ENCODE results near the gene CAMKMT. TPM values are rescaled to one million over a fixed set of nuclear protein-coding genes. Genes with fewer than 3 reads are reported as not detected.

The CAMKMT gene
- total RNA-seq, 4 donors from 2014 or later: 2.9 to 18.8 (median 11.2) TPM

DNA sequence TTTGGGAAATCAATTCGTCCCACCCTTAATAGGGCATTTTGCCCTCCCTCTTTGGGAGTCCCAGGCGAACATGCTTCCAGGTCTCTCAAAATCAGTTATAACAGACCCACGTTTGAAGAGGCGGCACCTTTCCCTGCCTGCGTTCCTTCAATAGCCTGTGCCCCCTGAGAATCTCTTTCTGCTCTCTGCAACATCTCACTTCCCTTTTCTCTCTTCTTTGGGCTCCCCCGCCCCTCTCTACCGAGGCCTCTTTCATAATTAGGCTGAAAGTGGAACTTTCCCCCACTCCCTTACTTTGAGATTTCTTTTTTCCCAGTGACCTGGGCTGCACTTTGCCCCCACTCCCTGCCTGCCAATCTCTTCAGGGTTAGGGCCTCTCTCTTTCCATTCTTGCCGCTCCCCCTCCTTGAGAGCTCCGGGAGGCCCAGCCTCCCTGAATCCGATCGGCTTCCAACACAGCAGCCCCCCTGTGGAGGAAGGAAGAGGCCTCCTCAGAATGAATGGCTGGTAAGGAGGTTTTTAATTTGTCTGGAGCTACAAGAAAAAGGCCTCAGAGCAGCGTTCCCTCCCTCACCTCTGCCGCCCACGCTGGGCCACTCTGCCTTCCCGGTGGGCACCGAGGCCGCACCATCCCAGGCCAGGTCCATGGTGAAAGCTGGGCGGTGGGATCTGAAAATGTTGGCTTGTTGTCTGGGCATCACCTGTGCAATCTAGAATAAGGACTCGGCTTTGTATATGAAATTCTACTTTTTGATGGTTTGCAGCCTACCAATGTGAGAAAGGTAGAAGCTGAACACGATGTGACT is 417.1 kb downstream of the CAMKMT start:
- H3K27ac ChIP-seq: no peak overlapping the region
- no peak for TF ChIP-seq POLR2A (IDR thresholded peaks at IDR 0.05)
- TF ChIP-seq, protein P1, sequence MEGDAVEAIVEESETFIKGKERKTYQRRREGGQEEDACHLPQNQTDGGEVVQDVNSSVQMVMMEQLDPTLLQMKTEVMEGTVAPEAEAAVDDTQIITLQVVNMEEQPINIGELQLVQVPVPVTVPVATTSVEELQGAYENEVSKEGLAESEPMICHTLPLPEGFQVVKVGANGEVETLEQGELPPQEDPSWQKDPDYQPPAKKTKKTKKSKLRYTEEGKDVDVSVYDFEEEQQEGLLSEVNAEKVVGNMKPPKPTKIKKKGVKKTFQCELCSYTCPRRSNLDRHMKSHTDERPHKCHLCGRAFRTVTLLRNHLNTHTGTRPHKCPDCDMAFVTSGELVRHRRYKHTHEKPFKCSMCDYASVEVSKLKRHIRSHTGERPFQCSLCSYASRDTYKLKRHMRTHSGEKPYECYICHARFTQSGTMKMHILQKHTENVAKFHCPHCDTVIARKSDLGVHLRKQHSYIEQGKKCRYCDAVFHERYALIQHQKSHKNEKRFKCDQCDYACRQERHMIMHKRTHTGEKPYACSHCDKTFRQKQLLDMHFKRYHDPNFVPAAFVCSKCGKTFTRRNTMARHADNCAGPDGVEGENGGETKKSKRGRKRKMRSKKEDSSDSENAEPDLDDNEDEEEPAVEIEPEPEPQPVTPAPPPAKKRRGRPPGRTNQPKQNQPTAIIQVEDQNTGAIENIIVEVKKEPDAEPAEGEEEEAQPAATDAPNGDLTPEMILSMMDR (IDR thresholded peaks at IDR 0.05): no peak
- H3K9me3 ChIP-seq: peaks cover 0 to 3% of the 10 kb centered on the region in 2 donors
- no peaks in the 10 kb centered on the region for H3K4me1 ChIP-seq
- intact Hi-C loops (cut with DNase I; ENCODE audit: low total_unique reads): no loop called here
- no peak for DNase-seq
- no peaks in the 10 kb centered on the region for H3K27me3 ChIP-seq
- no peaks in the 10 kb centered on the region for H3K36me3 ChIP-seq
- no peak overlapping the region for H3K4me3 ChIP-seq

DNA sequence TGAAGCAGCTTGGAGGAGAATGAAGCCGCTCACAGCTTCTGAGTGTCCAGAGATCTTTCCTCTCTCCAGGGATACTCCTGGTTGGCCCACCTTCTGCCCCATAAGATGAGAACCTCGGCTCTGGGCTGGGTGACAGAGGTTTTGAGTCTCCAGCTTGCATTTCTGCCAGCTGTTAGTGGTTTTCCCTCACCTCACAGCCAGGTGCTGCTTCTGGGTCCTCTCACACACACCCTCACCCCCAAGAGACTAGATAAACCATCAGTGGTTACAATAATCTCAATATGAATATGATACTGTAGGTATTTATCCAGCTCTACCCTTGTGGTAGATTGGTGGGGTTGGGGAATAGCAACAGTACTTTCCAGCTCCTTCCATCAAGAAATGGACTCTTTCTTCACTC is 418.0 kb downstream of the CAMKMT start:
- intact Hi-C loops (cut with DNase I; ENCODE audit: low total_unique reads): no loop called here
- no peaks in the 10 kb centered on the region for H3K27me3 ChIP-seq
- no peak overlapping the region for H3K27ac ChIP-seq
- H3K36me3 ChIP-seq: no peaks in the 10 kb centered on the region
- TF ChIP-seq, protein P1 (IDR thresholded peaks at IDR 0.05): no peak
- no peak for TF ChIP-seq POLR2A (IDR thresholded peaks at IDR 0.05)
- peaks cover 0 to 3% of the 10 kb centered on the region in 2 donors for H3K9me3 ChIP-seq
- DNase-seq: no peak
- no peak overlapping the region for H3K4me3 ChIP-seq
- H3K4me1 ChIP-seq: no peaks in the 10 kb centered on the region

DNA sequence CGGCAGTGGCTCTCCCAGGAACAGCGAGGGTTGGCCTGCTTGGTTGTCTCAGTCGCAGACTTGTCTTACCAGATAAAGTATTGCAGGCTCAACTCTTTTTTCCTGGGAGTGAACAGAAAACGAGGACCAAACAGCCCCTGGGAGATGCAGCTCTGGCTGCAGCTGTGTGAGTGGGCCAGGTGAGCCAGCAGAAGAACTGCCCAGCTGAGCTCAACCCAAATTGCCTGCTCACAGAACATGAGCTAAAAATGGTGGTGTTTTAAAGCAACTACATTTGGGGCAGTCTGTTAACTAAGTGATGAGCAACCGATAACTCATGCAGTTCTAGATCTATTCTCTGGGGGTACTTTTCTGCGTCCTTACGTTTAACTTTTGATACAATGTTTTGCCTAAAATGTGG is 418.7 kb downstream of the CAMKMT start:
- no peak overlapping the region for H3K4me3 ChIP-seq
- H3K9me3 ChIP-seq: peaks cover 0 to 3% of the 10 kb centered on the region in 2 donors
- H3K27me3 ChIP-seq: no peaks in the 10 kb centered on the region
- H3K27ac ChIP-seq: no peak overlapping the region
- intact Hi-C loops (cut with DNase I; ENCODE audit: low total_unique reads): no loop called here
- DNase-seq: no peak
- no peak for TF ChIP-seq POLR2A (IDR thresholded peaks at IDR 0.05)
- TF ChIP-seq, protein P1 (IDR thresholded peaks at IDR 0.05): no peak
- H3K4me1 ChIP-seq: no peaks in the 10 kb centered on the region
- no peaks in the 10 kb centered on the region for H3K36me3 ChIP-seq

- intact Hi-C loops (cut with DNase I; ENCODE audit: low total_unique reads): no loop called here
- H3K9me3 ChIP-seq: peaks cover 0 to 3% of the 10 kb centered on the region in 2 donors
- TF ChIP-seq, protein P1 (IDR thresholded peaks at IDR 0.05): no peak
- TF ChIP-seq POLR2A (IDR thresholded peaks at IDR 0.05): no peak
- no peak for DNase-seq
- no peaks in the 10 kb centered on the region for H3K4me1 ChIP-seq
- H3K27me3 ChIP-seq: no peaks in the 10 kb centered on the region
- H3K27ac ChIP-seq: no peak overlapping the region
- H3K4me3 ChIP-seq: no peak overlapping the region
- no peaks in the 10 kb centered on the region for H3K36me3 ChIP-seq
Measured at GRCh38 chr2:44785433-44785832, 423.7 kb downstream of the CAMKMT start.

DNA sequence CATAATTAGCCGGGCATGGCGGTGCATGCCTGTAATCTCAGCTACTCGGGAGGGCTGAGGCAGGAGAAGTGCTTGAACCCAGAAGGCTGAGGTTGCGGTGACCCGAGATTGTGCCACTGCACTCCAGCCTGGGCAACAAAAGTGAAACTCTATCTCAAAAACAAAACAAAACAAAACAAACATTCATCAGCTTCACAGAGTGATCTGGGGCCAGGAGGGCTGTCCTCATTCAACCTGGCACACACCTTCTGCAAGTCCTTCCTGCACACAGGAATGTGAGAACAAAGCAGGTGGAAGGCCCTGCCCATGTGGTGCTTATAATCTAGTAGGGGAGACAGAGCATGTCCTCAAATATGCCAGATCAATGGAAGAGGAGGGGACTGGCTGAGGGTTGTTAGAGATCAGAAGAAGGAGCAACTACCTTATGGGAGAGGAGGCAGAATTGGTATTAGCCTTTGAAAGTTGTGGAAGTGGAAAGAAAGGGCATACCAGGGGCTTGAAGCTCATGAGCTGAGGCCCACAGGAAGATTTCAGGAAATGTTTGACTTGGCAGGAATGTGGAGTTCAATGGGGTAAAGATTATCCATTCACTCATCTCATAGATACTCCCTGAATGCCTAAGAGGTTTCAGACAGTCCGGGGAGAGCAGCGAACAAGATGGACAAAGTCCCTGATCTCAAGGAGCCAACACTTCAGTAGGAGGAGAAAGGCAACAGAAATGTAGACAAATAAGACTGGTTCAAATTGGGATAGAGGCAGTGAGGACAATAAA is 424.5 kb downstream of the CAMKMT start:
- intact Hi-C loops (cut with DNase I; ENCODE audit: low total_unique reads): no loop called here

More for the DNA sequence above, 424.5 kb downstream of the CAMKMT start:
- DNase-seq: no peak
- H3K4me1 ChIP-seq: no peaks in the 10 kb centered on the region
- TF ChIP-seq, protein P1 (IDR thresholded peaks at IDR 0.05): no peak
- TF ChIP-seq POLR2A (IDR thresholded peaks at IDR 0.05): no peak
- no peak overlapping the region for H3K27ac ChIP-seq
- no peaks in the 10 kb centered on the region for H3K27me3 ChIP-seq
- H3K4me3 ChIP-seq: no peak overlapping the region
- H3K9me3 ChIP-seq: peaks cover 0 to 3% of the 10 kb centered on the region in 2 donors
- H3K36me3 ChIP-seq: no peaks in the 10 kb centered on the region
